CD4-positive, alpha-beta T cell treated with Interleukin-15 for 4 hours (primary cell): ENCODE results near the gene FAM229B.

Source experiments
- DNase-seq: peaks from one replicate; pipeline ENCODE4 v3.0.0-alpha.2; 2020; ENCODE audit warnings: low spot score

The FAM229B gene

GRCh38 chr6:112144145-112144926, 56.9 kb downstream of the FAM229B start:
- DNase-seq: no peak

- no peak for DNase-seq
These were observed 57.7 kb downstream of the FAM229B start for GRCh38 chr6:112145080-112145573.

- no peak for DNase-seq
These were observed 60.7 kb downstream of the FAM229B start for GRCh38 chr6:112148103-112148502.

- no peak for DNase-seq
These were observed 61.8 kb downstream of the FAM229B start for GRCh38 chr6:112149236-112149635.

GRCh38 chr6:112149719-112150263, 62.4 kb downstream of the FAM229B start:
- no peak for DNase-seq

- no peak for DNase-seq
These were observed 63.0 kb downstream of the FAM229B start for GRCh38 chr6:112150363-112150762.
